H9 (cell line): Measurements from ENCODE around the gene CDR2L. TPM values are rescaled to one million over a fixed set of nuclear protein-coding genes. Genes with fewer than 3 reads are reported as not detected.

Experiments
- DNase-seq: peaks from one replicate; pipeline ENCODE4 v3.0.0-alpha.2; 2017
- H2AFZ ChIP-seq: one replicate; pipeline ENCODE4 v1.6.1; 2013; ENCODE audit warnings: mild to moderate bottlenecking, low read length, control low read depth, moderate library complexity
- H2AK5ac ChIP-seq: 2 replicates; pipeline ENCODE4 v1.6.1; 2013; ENCODE audit warnings: low read length, control low read depth, mixed read lengths; ENCODE audit not compliant: insufficient read length
- H2BK120ac ChIP-seq: one replicate; pipeline ENCODE4 v1.6.1; 2013; ENCODE audit warnings: low read depth, mild to moderate bottlenecking, low read length, control low read depth, inconsistent platforms; ENCODE audit not compliant: poor library complexity, severe bottlenecking
- H2BK12ac ChIP-seq: 2 replicates; pipeline ENCODE4 v1.6.1; 2013; ENCODE audit warnings: low read length, control low read depth, mixed read lengths, low read depth; ENCODE audit not compliant: insufficient read length
- H2BK15ac ChIP-seq: 2 replicates; pipeline ENCODE4 v1.6.1; 2013; ENCODE audit warnings: low read depth, low read length, control low read depth
- H2BK20ac ChIP-seq: one replicate; pipeline ENCODE4 v1.6.1; 2013; ENCODE audit warnings: low read depth, mild to moderate bottlenecking, low read length, control low read depth, inconsistent platforms; ENCODE audit not compliant: poor library complexity, severe bottlenecking
- H2BK5ac ChIP-seq: 2 replicates; pipeline ENCODE4 v1.6.1; 2013; ENCODE audit warnings: low read length, control low read depth, mixed read lengths; ENCODE audit not compliant: insufficient read length
- H3K14ac ChIP-seq: 2 replicates; pipeline ENCODE4 v1.6.1; 2013; ENCODE audit warnings: low read length, control low read depth; ENCODE audit not compliant: insufficient read depth
- H3K18ac ChIP-seq: 2 replicates; pipeline ENCODE4 v1.6.1; 2013; ENCODE audit warnings: low read depth, mild to moderate bottlenecking, mixed read lengths, low read length, control low read depth; ENCODE audit not compliant: insufficient read length
- H3K23ac ChIP-seq: 2 replicates; pipeline ENCODE4 v1.6.1; 2013; ENCODE audit warnings: low read length, control low read depth, mixed read lengths, low read depth; ENCODE audit not compliant: insufficient read length
- H3K23me2 ChIP-seq: 2 replicates; pipeline ENCODE4 v1.6.1; 2013; ENCODE audit warnings: low read depth, mild to moderate bottlenecking, mixed read lengths, low read length, control low read depth; ENCODE audit not compliant: insufficient read length, poor library complexity, severe bottlenecking
- H3K27ac ChIP-seq: 2 replicates; pipeline ENCODE4 v1.5.1; 2013; ENCODE audit warnings: low read length, control low read depth, mixed read lengths, low read depth; ENCODE audit not compliant: insufficient read length
- H3K27me3 ChIP-seq: 2 replicates; pipeline ENCODE4 v1.6.1; 2013; ENCODE audit warnings: low read length, control low read depth, inconsistent platforms; ENCODE audit not compliant: insufficient read depth
- H3K4ac ChIP-seq: 2 replicates; pipeline ENCODE4 v1.6.1; 2013; ENCODE audit warnings: low read depth, mild to moderate bottlenecking, control low read depth, inconsistent platforms, low read length, moderate library complexity
- H3K4me1 ChIP-seq: 2 replicates; pipeline ENCODE4 v1.6.1; 2013; ENCODE audit warnings: low read length, control low read depth, inconsistent platforms; ENCODE audit not compliant: insufficient read depth
- H3K4me2 ChIP-seq: 2 replicates; pipeline ENCODE4 v1.6.1; 2013; ENCODE audit warnings: low read length, control low read depth, mixed read lengths; ENCODE audit not compliant: insufficient read length, insufficient read depth
- H3K56ac ChIP-seq: 2 replicates; pipeline ENCODE4 v1.6.1; 2013; ENCODE audit warnings: low read depth, mild to moderate bottlenecking, mixed read lengths, low read length, control low read depth; ENCODE audit not compliant: insufficient read length
- H3K79me1 ChIP-seq: 2 replicates; pipeline ENCODE4 v1.6.1; 2013; ENCODE audit warnings: low read depth, mild to moderate bottlenecking, moderate library complexity, low read length, control low read depth, inconsistent platforms; ENCODE audit not compliant: insufficient read depth, poor library complexity, severe bottlenecking
- H3K79me2 ChIP-seq: 2 replicates; pipeline ENCODE4 v1.6.1; 2013; ENCODE audit warnings: low read length, control low read depth, inconsistent platforms; ENCODE audit not compliant: insufficient read depth
- H3K9ac ChIP-seq: 2 replicates; pipeline ENCODE4 v1.6.1; 2013; ENCODE audit warnings: low read length, control low read depth, mixed read lengths; ENCODE audit not compliant: insufficient read length; ENCODE audit errors: extremely low read depth
- H3K9me3 ChIP-seq: one replicate; pipeline ENCODE4 v1.6.1; 2013; ENCODE audit warnings: low read depth, low read length, inconsistent platforms; ENCODE audit not compliant: control insufficient read depth
- H3T11ph ChIP-seq: one replicate; pipeline ENCODE4 v1.6.1; 2013; ENCODE audit warnings: mild to moderate bottlenecking, low read length, control low read depth, inconsistent platforms
- H4K20me1 ChIP-seq: one replicate; pipeline ENCODE4 v1.6.1; 2013; ENCODE audit not compliant: control insufficient read depth, insufficient read length, insufficient read depth
- H4K5ac ChIP-seq: 2 replicates; pipeline ENCODE4 v1.6.1; 2013; ENCODE audit warnings: low read depth, mild to moderate bottlenecking, mixed read lengths, low read length, control low read depth; ENCODE audit not compliant: insufficient read length
- H4K8ac ChIP-seq: replicated peaks from 2 replicates; pipeline ENCODE4 v1.6.1; 2013; ENCODE audit warnings: low read length, control low read depth, mixed read lengths, low read depth; ENCODE audit not compliant: insufficient read length
- H4K91ac ChIP-seq: 2 replicates; pipeline ENCODE4 v1.6.1; 2013; ENCODE audit warnings: low read depth, mild to moderate bottlenecking, moderate library complexity, mixed read lengths, low read length, control low read depth; ENCODE audit not compliant: insufficient read length
- H3K27ac Mint-ChIP-seq, 3 experiments: 2 replicates in 2 of 3; 3 replicates in 1 of 3; pipeline ENCODE4 v1.8.0; 2020 to 2021; ENCODE audit warnings: mixed read lengths in 3 of 3, mild to moderate bottlenecking in 1 of 3, moderate library complexity in 1 of 3
- H3K27me3 Mint-ChIP-seq: 2 replicates; pipeline ENCODE4 v1.8.0; 2021; ENCODE audit warnings: low read depth, mild to moderate bottlenecking, moderate library complexity, mixed read lengths
- H3K36me3 Mint-ChIP-seq, 3 experiments: 2 replicates in 2 of 3; 3 replicates in 1 of 3; pipeline ENCODE4 v1.8.0; 2020 to 2021; ENCODE audit warnings: low read depth in 3 of 3, mixed read lengths in 3 of 3; ENCODE audit not compliant: insufficient read depth in 1 of 3
- H3K4me1 Mint-ChIP-seq, 2 experiments: 2 replicates each; pipeline ENCODE4 v1.8.0; 2020; ENCODE audit warnings: mixed read lengths in 2 of 2
- H3K4me3 Mint-ChIP-seq, 2 experiments: 2 replicates in 1 of 2; 3 replicates in 1 of 2; pipeline ENCODE4 v1.8.0; 2020 to 2021; ENCODE audit warnings: mild to moderate bottlenecking in 2 of 2, mixed read lengths in 2 of 2, moderate library complexity in 1 of 2
- H3K9me3 Mint-ChIP-seq, 2 experiments: 2 replicates in 1 of 2; 3 replicates in 1 of 2; pipeline ENCODE4 v1.8.0; 2020; ENCODE audit warnings: mild to moderate bottlenecking in 2 of 2, mixed read lengths in 2 of 2, moderate library complexity in 1 of 2
- WGBS: extraction: QIAGEN DNeasy Blood & Tissue Kit; methylation state at CpG from one replicate; pipeline ENCODE4 v1.1.7; 2013; ENCODE audit warnings: missing lambda C conversion rate, low lambda C conversion rate, mixed read lengths; ENCODE audit not compliant: insufficient read length; ENCODE audit errors: extremely low coverage; 5-methylcytosine and 5-hydroxymethylcytosine counted together
- total RNA-seq: library from RNA; stranded (reverse); gene quantifications from 2 replicates; pipeline ENCODE4 v1.2.1, GENCODE V29; 2021
- TF ChIP-seq, protein P1 (sequence below): fragments of 200-600 bp; sonication (generic); conservative IDR thresholded peaks from 3 replicates; pipeline ENCODE4 v1.8.0; 2021; ENCODE audit warnings: antibody characterized with exemption, mild to moderate bottlenecking

The CDR2L gene
- total RNA-seq, 1 experiment from 2014 or later = 23.3 TPM

DNA sequence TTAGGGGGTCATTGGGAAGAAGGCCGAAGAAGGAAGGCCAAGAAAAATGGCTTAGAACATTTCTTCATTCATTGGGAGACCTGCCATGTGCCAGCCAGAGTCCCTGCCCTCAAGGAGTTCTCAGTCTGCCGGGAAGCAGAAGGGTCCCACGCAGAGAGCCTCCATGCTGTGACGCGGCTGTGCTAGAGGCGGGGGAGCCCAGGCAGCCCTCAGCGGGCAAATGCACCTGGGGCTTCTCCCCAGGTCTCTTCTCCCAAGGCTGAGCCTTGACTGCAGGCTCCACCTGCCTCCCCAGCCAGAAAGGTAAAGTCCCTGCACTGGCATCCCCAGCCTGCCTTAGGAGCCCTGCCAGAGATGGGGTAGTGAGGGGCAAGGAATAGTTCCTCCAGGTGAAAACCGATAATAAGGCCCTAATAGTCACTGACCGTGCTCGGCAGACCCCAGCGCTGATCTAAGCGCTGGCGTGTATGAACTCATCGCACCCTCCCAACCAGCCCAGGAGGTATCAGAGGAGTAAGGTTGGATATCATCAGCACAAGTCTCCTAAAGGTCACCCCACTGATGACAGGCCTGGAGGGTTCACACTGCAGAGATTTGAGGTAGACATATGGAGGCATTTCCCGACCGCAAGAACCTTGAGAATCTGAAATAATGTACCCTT lies 6.0 kb upstream of the CDR2L start:
- H3K23me2 ChIP-seq = peaks cover 10% of the 10 kb centered on the region
- no peak overlapping the region for H4K91ac ChIP-seq
- peak overlapping the region in 2 of 3 experiments; percentile 93 to 97; a peak in 4 of 7 replicates for H3K27ac Mint-ChIP-seq
- H3K27ac ChIP-seq = no peak overlapping the region
- H3K9ac ChIP-seq = peak overlapping the region; percentile 16
- H3T11ph ChIP-seq = no peak overlapping the region
- no peaks in the 10 kb centered on the region for H4K20me1 ChIP-seq
- H3K4me3 Mint-ChIP-seq = peak overlapping the region; percentile 80 to 90
- no peaks in the 10 kb centered on the region for H3K9me3 ChIP-seq
- H3K36me3 Mint-ChIP-seq = no peaks in the 10 kb centered on the region
- H2BK20ac ChIP-seq = no peak overlapping the region
- no peak overlapping the region for H4K8ac ChIP-seq
- H3K4me1 Mint-ChIP-seq = peaks cover 7 to 14% of the 10 kb centered on the region in 2 experiments
- H3K79me2 ChIP-seq = no peaks in the 10 kb centered on the region
- no CpG with 5 or more reads among the region's 16 CpGs for WGBS
- H3K27me3 Mint-ChIP-seq = peaks cover 25% of the 10 kb centered on the region
- no peak overlapping the region for H2AK5ac ChIP-seq
- H3K9me3 Mint-ChIP-seq = no peaks in the 10 kb centered on the region; a peak in 1 of 5 replicates
- H3K4me1 ChIP-seq = peaks cover 3% of the 10 kb centered on the region; the same call in 1 of the 2 replicates
- TF ChIP-seq, protein P1, sequence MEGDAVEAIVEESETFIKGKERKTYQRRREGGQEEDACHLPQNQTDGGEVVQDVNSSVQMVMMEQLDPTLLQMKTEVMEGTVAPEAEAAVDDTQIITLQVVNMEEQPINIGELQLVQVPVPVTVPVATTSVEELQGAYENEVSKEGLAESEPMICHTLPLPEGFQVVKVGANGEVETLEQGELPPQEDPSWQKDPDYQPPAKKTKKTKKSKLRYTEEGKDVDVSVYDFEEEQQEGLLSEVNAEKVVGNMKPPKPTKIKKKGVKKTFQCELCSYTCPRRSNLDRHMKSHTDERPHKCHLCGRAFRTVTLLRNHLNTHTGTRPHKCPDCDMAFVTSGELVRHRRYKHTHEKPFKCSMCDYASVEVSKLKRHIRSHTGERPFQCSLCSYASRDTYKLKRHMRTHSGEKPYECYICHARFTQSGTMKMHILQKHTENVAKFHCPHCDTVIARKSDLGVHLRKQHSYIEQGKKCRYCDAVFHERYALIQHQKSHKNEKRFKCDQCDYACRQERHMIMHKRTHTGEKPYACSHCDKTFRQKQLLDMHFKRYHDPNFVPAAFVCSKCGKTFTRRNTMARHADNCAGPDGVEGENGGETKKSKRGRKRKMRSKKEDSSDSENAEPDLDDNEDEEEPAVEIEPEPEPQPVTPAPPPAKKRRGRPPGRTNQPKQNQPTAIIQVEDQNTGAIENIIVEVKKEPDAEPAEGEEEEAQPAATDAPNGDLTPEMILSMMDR = no peak
- no peaks in the 10 kb centered on the region for H3K27me3 ChIP-seq
- no peak overlapping the region for H3K4ac ChIP-seq
- no peak for DNase-seq
- no peak overlapping the region for H2BK12ac ChIP-seq
- no peak overlapping the region for H2AFZ ChIP-seq
- H3K14ac ChIP-seq = peak overlapping the region; percentile 45; the same call in 1 of the 2 replicates
- H3K18ac ChIP-seq = no peak overlapping the region
- no peak overlapping the region for H3K23ac ChIP-seq
- H3K4me2 ChIP-seq = peak overlapping the region; percentile 88
- H2BK5ac ChIP-seq = no peak overlapping the region
- H4K5ac ChIP-seq = no peak overlapping the region
- no peak overlapping the region for H3K56ac ChIP-seq
- no peak overlapping the region for H2BK15ac ChIP-seq
- no peak overlapping the region for H2BK120ac ChIP-seq
- no peaks in the 10 kb centered on the region for H3K79me1 ChIP-seq
